K562 (cell line): ENCODE measurements around the gene MYO1E. TPM values are rescaled to one million over a fixed set of nuclear protein-coding genes. Genes with fewer than 3 reads are reported as not detected.

Experiments used
- ATAC-seq: fragments of 200-7000 bp; cut with Tn5 transposase; 3 replicates; pipeline ENCODE4 v1.9.1; 2020; ENCODE audit warnings: moderate library complexity
- BruUV-seq: library from RNA; stranded (reverse); fragments of 400-500 nt; replicated peaks from 2 replicates; lab custom pipeline; 2021; lab: Mats Ljungman, UMichigan
- CTCF ChIA-PET: fragments of 300-600 bp; formaldehyde crosslinking; extraction: SDS; loops from one replicate; lab custom pipeline; 2021; ENCODE audit warnings: low intra/inter-chr PET ratio; lab: Yijun Ruan, JAX
- POLR2A ChIA-PET: fragments of 300-600, 350-650 bp; sonication (Branson Sonifier 250); formaldehyde crosslinking; extraction: SDS; loops from one replicate; lab custom pipeline; 2021; ENCODE audit warnings: antibody characterized with exemption, inconsistent platforms; lab: Yijun Ruan, JAX
- DNase-seq, 4 experiments: peaks; one replicate each; pipeline versions ENCODE4 v3.0.0 to v3.0.0-alpha.2; 2011 to 2018; ENCODE audit warnings: low spot score in 3 of 4, mixed read lengths in 3 of 4; ENCODE audit errors: extremely low read depth in 1 of 4
- FAIRE-seq: peaks from 2 replicates; lab custom pipeline; 2011; peaks lifted over from hg19 to GRCh38; lab: Jason Lieb, UNC
- H2AFZ ChIP-seq: 2 replicates; pipeline ENCODE4 v1.6.0; 2011; ENCODE audit warnings: low read depth, low read length, control low read depth, inconsistent platforms
- H3K27ac ChIP-seq: fragments of 200-600 bp; 3 replicates; pipeline ENCODE4 v1.8.0; 2011; ENCODE audit warnings: low read depth, mild to moderate bottlenecking, control low read depth, inconsistent platforms, low read length, moderate library complexity, mixed read lengths; ENCODE audit errors: extremely low read depth
- H3K27me3 ChIP-seq, 2 experiments: fragments of 300-600 bp in 1 of 2; 2 replicates in 1 of 2; 3 replicates in 1 of 2; pipeline versions ENCODE4 v1.6.0 to v1.8.0; 2011; ENCODE audit warnings: inconsistent platforms in 2 of 2, low read length in 2 of 2, mild to moderate bottlenecking in 1 of 2, mixed read lengths in 1 of 2, moderate library complexity in 1 of 2; ENCODE audit not compliant: control insufficient read depth in 2 of 2, insufficient read depth in 2 of 2
- H3K36me3 ChIP-seq: fragments of 300-600 bp; 3 replicates; pipeline ENCODE4 v1.8.0; 2011; ENCODE audit warnings: mild to moderate bottlenecking, low read length, inconsistent platforms; ENCODE audit not compliant: control insufficient read depth, insufficient read depth
- H3K4me1 ChIP-seq, 2 experiments: fragments of 200-600 bp in 1 of 2; replicated peaks in 1 of 2; 2 replicates in 1 of 2; 3 replicates in 1 of 2; pipeline versions ENCODE4 v1.5.1 to v1.8.0; 2011; ENCODE audit warnings: inconsistent platforms in 2 of 2, low read length in 2 of 2, mild to moderate bottlenecking in 1 of 2, mixed read lengths in 1 of 2, moderate library complexity in 1 of 2; ENCODE audit not compliant: control insufficient read depth in 2 of 2, insufficient read depth in 2 of 2
- H3K4me2 ChIP-seq: 2 replicates; pipeline ENCODE4 v1.6.1; 2011; ENCODE audit warnings: low read length, control low read depth, inconsistent platforms, mixed read lengths; ENCODE audit not compliant: insufficient read depth
- H3K4me3 ChIP-seq: fragments of 200-600 bp; sonication (generic), shearing (Covaris generic); 2 replicates; pipeline ENCODE4 v1.5.1; 2016; ENCODE audit warnings: control low read depth, inconsistent platforms
- H3K79me2 ChIP-seq: fragments of 200-600 bp; 3 replicates; pipeline ENCODE4 v1.8.0; 2011; ENCODE audit warnings: low read length, inconsistent platforms; ENCODE audit not compliant: control insufficient read depth, insufficient read depth
- H3K9ac ChIP-seq, 2 experiments: 2 replicates each; pipeline versions ENCODE4 v1.6.0 to v1.6.1; 2011; ENCODE audit warnings: low read depth in 2 of 2, low read length in 2 of 2, control low read depth in 1 of 2, inconsistent platforms in 1 of 2, mild to moderate bottlenecking in 1 of 2, mixed read lengths in 1 of 2; ENCODE audit not compliant: insufficient read depth in 1 of 2
- H3K9me1 ChIP-seq: one replicate; pipeline ENCODE4 v1.6.0; 2011; ENCODE audit warnings: inconsistent platforms, mild to moderate bottlenecking, low read length, moderate library complexity; ENCODE audit not compliant: control insufficient read depth, insufficient read depth
- H3K9me3 ChIP-seq: replicated peaks from 2 replicates; pipeline ENCODE4 v1.5.1; 2011; ENCODE audit warnings: low read depth, low read length, inconsistent platforms; ENCODE audit not compliant: control insufficient read depth, insufficient read depth
- H4K20me1 ChIP-seq: replicated peaks from 2 replicates; pipeline ENCODE4 v1.6.1; 2011; ENCODE audit warnings: low read length, inconsistent platforms, mixed read lengths; ENCODE audit not compliant: control insufficient read depth, insufficient read depth
- BRF1 ChIP-seq: IDR thresholded peaks from 3 replicates; pipeline ENCODE4 v1.6.1; 2011; ENCODE audit warnings: borderline replicate concordance, mild to moderate bottlenecking; ENCODE audit not compliant: insufficient read length; ENCODE audit errors: extremely low read depth
- EHMT2 ChIP-seq: fragments of 450-650 bp; IDR thresholded peaks from 2 replicates; pipeline ENCODE4 v1.6.1; 2018; ENCODE audit warnings: antibody characterized with exemption
- ELF2 ChIP-seq: fragments of 250-450 bp; sonication (Bioruptor Pico); IDR thresholded peaks from 2 replicates; pipeline ENCODE4 v1.5.0; 2021; ENCODE audit warnings: mild to moderate bottlenecking
- PRPF4 ChIP-seq: fragments of 200-400 bp; formaldehyde crosslinking; IDR thresholded peaks from one replicate; pipeline ENCODE4 v1.6.1; 2017; ENCODE audit warnings: low read length, low read depth, mild to moderate bottlenecking; ENCODE audit not compliant: insufficient read depth, poor library complexity, severe bottlenecking
- RBM25 ChIP-seq: fragments of 200-400 bp; formaldehyde crosslinking; IDR thresholded peaks from 2 replicates; pipeline ENCODE4 v1.6.1; 2018; ENCODE audit warnings: low read length, low read depth, moderate library complexity; ENCODE audit not compliant: severe bottlenecking
- REST ChIP-seq, 2 experiments: fragments of 450-650 bp; formaldehyde crosslinking in 1 of 2; IDR thresholded peaks; 2 replicates each; pipeline versions ENCODE4 v1.4.0 to v1.6.1; 2014 to 2020; ENCODE audit warnings: mild to moderate bottlenecking in 2 of 2, borderline replicate concordance in 1 of 2, low read depth in 1 of 2
- SETDB1 ChIP-seq: IDR thresholded peaks from one replicate; pipeline ENCODE4 v1.6.1; 2012; ENCODE audit warnings: low read length, control low read depth, inconsistent platforms
- WHSC1 ChIP-seq: IDR thresholded peaks from one replicate; pipeline ENCODE4 v1.6.1; 2012; ENCODE audit warnings: low read length, control low read depth, inconsistent platforms
- ZNF12 ChIP-seq: sonication (generic); formaldehyde crosslinking; IDR thresholded peaks from 2 replicates; pipeline ENCODE4 v1.4.0; 2020; ENCODE audit warnings: mild to moderate bottlenecking, missing genetic modification reagents
- ZNF431 ChIP-seq: sonication (generic); formaldehyde crosslinking; IDR thresholded peaks from 2 replicates; pipeline ENCODE4 v1.8.0; 2022; ENCODE audit warnings: mild to moderate bottlenecking, missing genetic modification reagents
- WGBS: fragments of 100-300 bp; shearing (Covaris generic); methylation state at CpG from one replicate; pipeline ENCODE4 v1.1.6; 2016; ENCODE audit warnings: low coverage, mixed read lengths; ENCODE audit not compliant: insufficient coverage; ENCODE audit errors: missing lambda C conversion rate; 5-methylcytosine and 5-hydroxymethylcytosine counted together
- in situ Hi-C: fragments of 300-500 bp; cut with MboI; formaldehyde crosslinking; loops from 4 replicates; pipeline ENCODE4 v1.15.0; 2018; ENCODE audit warnings: inconsistent platforms, mixed read lengths
- intact Hi-C: fragments of 100-400 bp; cut with micrococcal nuclease; formaldehyde crosslinking; loops from 2 replicates; pipeline ENCODE4 v1.14.2; 2022
- polyA plus RNA-seq, 8 experiments: library from polyadenylated mRNA; depleted of rRNA in 4 of 8; stranded (reverse) in 5 of 8; unstranded in 3 of 8; fragments of >200 nt; fragmentation: Nextera tagmentation in 2 of 8; fragmentation: Illumina TruSeq in 1 of 8; extraction: Ambion mirVana in 2 of 8; extraction: Trizol in 1 of 8; gene quantifications; 2 replicates each; pipeline versions ENCODE4 v1.2.1 to v1.2.3, GENCODE V29; 2011 to 2014; ENCODE audit warnings: inconsistent platforms in 1 of 8, missing spikeins in 1 of 8
- total RNA-seq, 7 experiments: library from RNA; depleted of rRNA in 6 of 7; stranded (reverse); fragments of >200 nt in 6 of 7; fragmentation: Illumina TruSeq in 2 of 7; extraction: Trizol in 2 of 7; gene quantifications; 2 replicates each; pipeline versions ENCODE4 v1.2.1 to v1.2.3, GENCODE V29; 2011 to 2021; ENCODE audit warnings: low replicate concordance in 1 of 7
- TF ChIP-seq, protein P1 (sequence below): fragments of 250-450 bp; sonication (Bioruptor Pico); IDR thresholded peaks from 2 replicates; pipeline ENCODE4 v1.8.0; 2021; ENCODE audit warnings: mild to moderate bottlenecking, moderate library complexity

The MYO1E gene
- total and polyA plus RNA-seq, 9 of the 15 experiments (the other 6 are each of a cell fraction or from before 2014, with no cell fraction given): under 0.01 to 0.44 (median 0.01) TPM; not detected in 6

- peaks cover 2 to 6% of the 10 kb centered on the region in 2 experiments; a peak in 2 of 5 replicates for H3K27me3 ChIP-seq
- H3K4me3 ChIP-seq: no peak overlapping the region
- POLR2A ChIA-PET: interaction anchor here (0.8 kb wide), 1 partner anchor 30 kb away, joined by 3 read pairs; no protein-coding TSS in a partner anchor
- H3K9ac ChIP-seq: no peak overlapping the region
- no peak overlapping the region for H2AFZ ChIP-seq
- FAIRE-seq (no peak), DNase-seq (no peak), ATAC-seq (no peak)
- no peak for TF ChIP-seq BRF1
- TF ChIP-seq RBM25: no peak
- no peak for TF ChIP-seq SETDB1
- TF ChIP-seq ZNF431 (CRISPR knock-in tag): no peak
- no peak for TF ChIP-seq PRPF4
- TF ChIP-seq, protein P1, sequence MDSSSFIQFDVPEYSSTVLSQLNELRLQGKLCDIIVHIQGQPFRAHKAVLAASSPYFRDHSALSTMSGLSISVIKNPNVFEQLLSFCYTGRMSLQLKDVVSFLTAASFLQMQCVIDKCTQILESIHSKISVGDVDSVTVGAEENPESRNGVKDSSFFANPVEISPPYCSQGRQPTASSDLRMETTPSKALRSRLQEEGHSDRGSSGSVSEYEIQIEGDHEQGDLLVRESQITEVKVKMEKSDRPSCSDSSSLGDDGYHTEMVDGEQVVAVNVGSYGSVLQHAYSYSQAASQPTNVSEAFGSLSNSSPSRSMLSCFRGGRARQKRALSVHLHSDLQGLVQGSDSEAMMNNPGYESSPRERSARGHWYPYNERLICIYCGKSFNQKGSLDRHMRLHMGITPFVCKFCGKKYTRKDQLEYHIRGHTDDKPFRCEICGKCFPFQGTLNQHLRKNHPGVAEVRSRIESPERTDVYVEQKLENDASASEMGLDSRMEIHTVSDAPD (CRISPR knock-in tag): no peak
- TF ChIP-seq WHSC1: no peak
- TF ChIP-seq EHMT2: no peak
- TF ChIP-seq REST (IDR thresholded peaks at IDR 0.05; ENCODE audit: borderline replicate concordance): no peak
- no peak for TF ChIP-seq REST (CRISPR knock-in tag; IDR thresholded peaks at IDR 0.05; ENCODE audit: low read depth)
- no peak for TF ChIP-seq ELF2
- no peak for TF ChIP-seq ZNF12 (CRISPR knock-in tag)
- 1% methylated on average over 4 of the region's 4 CpGs for WGBS
- H3K4me2 ChIP-seq: no peak overlapping the region
- intact Hi-C loops: no loop called here
- H3K4me1 ChIP-seq: no peaks in the 10 kb centered on the region
- no peaks in the 10 kb centered on the region for H4K20me1 ChIP-seq
- H3K27ac ChIP-seq: no peak overlapping the region
- no peaks in the 10 kb centered on the region for H3K9me1 ChIP-seq
- H3K36me3 ChIP-seq: no peaks in the 10 kb centered on the region
- CTCF ChIA-PET: no interaction called here
- BruUV-seq: no TSS peak
- H3K79me2 ChIP-seq: no peaks in the 10 kb centered on the region
- H3K9me3 ChIP-seq: no peaks in the 10 kb centered on the region
- in situ Hi-C loops: no loop called here
Observed at GRCh38 chr15:59258317-59258716, 114.4 kb downstream of the MYO1E start.
